Breast epithelium (tissue), 3 donors: ENCODE measurements around the gene RPP14.

Experiments used
- POLR2A ChIP-seq: fragments of 450-650 bp; IDR thresholded peaks from one replicate; pipeline ENCODE4 v1.6.1; 2016; ENCODE audit warnings: antibody characterized with exemption, mild to moderate bottlenecking, moderate library complexity
- POLR2AphosphoS5 ChIP-seq, 3 donors: sonication (generic); formaldehyde crosslinking; IDR thresholded peaks; one replicate each; pipeline ENCODE4 v1.6.1; 2017; ENCODE audit warnings: antibody characterized with exemption in 3 of 3
- TF ChIP-seq, protein P1 (sequence below), 3 donors: fragments of 450-650 bp; IDR thresholded peaks; one replicate each; pipeline ENCODE4 v1.5.1; 2016 to 2017; ENCODE audit warnings: antibody characterized with exemption in 3 of 3, mild to moderate bottlenecking in 3 of 3, moderate library complexity in 3 of 3

DNA sequence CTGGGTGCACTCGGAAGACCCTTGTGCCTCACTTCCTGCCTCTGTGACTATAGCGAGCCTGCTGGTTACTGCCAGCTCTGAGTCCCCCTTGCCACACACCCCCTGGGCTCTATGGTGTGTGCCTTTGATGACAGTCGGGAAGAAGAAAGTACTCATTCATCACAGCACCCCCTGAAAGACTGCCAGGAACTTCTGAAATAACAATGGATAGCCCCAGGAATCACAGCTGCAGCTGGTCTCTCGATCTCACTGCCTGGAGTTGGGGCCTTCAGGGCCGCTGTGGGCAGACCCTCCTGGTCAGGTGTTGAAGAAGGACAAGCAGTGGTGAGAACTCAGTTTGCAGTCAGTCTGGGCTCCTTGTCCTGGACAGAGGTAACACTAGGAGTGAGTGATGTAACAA lies 9.8 kb upstream of the RPP14 start:
- TF ChIP-seq, protein P1, sequence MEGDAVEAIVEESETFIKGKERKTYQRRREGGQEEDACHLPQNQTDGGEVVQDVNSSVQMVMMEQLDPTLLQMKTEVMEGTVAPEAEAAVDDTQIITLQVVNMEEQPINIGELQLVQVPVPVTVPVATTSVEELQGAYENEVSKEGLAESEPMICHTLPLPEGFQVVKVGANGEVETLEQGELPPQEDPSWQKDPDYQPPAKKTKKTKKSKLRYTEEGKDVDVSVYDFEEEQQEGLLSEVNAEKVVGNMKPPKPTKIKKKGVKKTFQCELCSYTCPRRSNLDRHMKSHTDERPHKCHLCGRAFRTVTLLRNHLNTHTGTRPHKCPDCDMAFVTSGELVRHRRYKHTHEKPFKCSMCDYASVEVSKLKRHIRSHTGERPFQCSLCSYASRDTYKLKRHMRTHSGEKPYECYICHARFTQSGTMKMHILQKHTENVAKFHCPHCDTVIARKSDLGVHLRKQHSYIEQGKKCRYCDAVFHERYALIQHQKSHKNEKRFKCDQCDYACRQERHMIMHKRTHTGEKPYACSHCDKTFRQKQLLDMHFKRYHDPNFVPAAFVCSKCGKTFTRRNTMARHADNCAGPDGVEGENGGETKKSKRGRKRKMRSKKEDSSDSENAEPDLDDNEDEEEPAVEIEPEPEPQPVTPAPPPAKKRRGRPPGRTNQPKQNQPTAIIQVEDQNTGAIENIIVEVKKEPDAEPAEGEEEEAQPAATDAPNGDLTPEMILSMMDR (IDR thresholded peaks at IDR 0.05), result no peak
- TF ChIP-seq POLR2A, result no peak
- TF ChIP-seq POLR2AphosphoS5 (IDR thresholded peaks at IDR 0.05), result no peak
